Inflammatory macrophage treated with lipopolysaccharide for 1 hour (primary cell): ENCODE results near the gene COL13A1.

Experiments used
- DNase-seq, 2 donors: peaks; one replicate each; pipeline ENCODE4 v3.0.0-alpha.2; 2020 to 2022

The COL13A1 gene

DNA sequence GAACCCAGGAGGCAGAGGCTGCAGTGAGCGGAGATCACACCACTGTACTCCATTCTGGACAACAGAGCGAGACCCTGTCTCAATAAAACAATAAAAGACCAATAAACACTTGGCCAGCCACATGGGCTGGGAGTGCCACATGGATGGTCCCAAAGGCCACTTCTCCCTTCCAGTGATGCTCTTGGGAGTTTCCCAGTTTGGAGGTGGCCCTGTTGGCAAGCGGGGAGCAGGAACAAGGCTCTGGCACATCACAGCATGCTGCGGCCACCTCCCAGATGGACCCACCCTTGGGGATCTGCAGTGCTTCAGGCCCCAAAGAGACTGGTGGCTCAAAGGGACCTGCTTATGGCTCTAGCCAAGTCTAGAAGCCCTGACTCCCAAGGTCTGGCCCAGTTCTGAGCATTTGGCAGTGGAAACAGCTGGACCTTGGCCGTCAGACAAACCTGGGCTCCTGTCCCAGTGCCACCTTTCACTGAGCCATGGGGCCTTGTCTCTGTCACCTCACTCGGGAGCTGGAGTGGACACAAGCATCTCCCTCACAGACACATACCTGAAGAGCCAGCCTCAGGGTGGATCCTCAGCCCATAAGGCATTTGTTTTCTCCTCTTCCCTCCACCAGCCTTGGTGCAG lies 91.7 kb downstream of the COL13A1 start:
- no peak for DNase-seq

DNA sequence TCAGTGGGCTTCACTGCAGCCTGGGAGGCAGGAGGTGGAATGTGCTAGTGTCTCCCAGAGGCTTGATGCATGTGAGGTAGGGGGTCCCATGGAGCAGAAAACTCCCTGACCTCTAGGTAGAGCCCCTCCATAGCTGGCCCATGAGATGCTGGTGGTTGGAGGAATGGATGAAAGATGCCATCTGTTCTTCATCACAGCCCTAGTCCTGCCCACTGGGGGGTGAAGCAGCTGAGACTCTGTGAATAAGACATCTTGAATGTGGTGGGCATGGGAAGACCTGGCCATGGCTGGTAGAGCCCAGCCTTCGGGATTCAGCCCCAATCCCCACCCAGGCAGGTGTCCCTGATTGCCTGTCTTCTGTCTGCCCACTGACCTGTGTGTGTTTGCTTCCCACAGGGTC lies 92.5 kb downstream of the COL13A1 start:
- no peak for DNase-seq

DNA sequence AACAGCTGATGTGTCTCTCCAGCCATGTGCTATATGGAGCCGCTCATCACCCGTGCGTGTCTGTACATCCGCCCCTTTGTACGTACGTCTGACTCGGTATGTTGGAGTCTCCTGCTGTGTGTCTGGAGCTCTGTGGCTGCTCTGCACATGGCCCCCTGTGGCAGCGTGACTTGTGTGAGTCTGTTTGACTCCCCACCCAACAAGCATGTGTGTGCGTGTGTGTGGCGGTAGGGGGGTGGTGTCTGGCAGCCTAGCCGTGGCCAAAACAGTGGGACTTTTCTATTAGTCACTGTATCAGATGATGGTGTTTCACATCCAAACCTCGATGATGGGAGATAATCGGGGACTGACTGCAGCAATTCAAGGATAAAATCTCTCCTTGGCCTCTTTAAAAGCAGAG lies 94.1 kb downstream of the COL13A1 start:
- DNase-seq = no peak

DNA sequence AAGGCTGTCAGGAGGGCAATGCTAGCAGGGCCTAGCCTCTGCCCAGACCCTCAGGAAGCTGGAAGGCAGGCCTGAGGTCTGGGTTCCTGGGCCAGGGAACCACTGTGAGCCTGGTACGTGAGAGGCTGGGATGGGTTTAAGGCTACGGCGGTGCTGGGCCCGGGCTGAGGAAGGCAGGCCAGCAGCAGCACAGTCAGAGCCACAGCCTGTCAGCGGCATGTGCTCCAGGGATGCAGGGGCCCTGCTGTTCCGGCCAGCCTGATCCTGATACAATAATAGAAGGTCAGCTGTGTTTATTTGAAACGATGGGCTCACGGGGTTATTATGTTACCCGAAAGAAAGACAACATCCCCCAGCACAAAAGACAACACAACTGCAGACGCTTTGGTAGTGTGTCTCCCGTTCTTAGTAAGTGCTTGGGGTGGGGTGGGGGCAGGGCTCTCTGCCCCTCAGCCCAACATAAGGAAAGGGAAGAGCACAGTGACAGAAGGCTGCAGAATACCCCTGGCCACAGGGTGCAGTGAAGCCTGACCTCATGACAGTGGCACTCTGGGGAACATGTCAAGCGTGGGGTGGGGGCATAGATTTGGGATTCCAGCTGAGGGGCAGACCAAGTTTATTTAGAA lies 95.0 kb downstream of the COL13A1 start:
- no peak for DNase-seq

DNA sequence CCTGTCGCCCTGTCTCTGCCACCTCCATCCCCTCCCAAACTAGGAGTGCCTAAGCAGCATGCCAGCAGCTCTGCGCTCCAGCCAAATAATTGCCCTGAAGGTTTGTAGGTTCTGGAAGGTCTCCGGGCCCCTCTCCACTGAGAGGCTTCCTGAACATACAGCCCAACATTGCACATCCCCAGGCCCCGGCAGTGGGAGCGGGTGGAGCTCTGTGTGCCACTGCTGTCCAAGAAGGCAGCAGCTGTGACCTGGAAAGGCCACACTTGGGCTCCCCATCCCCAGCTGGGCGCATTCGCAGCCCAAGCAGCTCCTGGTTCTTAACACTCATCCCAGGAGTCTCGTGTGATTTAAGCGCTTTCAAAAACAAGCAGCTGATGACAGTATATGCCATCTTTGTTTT lies 95.7 kb downstream of the COL13A1 start:
- no peak for DNase-seq

DNA sequence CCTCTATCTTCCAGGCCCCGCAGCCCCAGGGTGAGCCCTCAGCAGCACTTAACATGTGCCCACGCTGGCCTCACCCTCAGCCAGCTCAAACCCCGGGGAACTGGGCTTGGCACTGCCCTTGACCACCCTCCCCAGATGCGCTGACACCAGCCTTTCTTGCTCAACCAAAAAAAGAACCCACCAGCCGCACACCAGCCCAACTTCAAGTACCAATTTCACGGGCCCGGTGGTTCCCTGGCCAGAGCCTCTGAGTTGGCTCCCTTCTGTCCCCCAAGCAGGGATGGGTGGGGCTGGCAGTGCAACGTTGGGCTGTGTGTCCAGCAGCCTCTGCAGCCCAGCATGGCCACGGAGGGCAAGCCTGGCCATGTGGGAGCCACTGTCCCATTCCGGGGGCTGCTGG lies 96.3 kb downstream of the COL13A1 start:
- no peak for DNase-seq

DNA sequence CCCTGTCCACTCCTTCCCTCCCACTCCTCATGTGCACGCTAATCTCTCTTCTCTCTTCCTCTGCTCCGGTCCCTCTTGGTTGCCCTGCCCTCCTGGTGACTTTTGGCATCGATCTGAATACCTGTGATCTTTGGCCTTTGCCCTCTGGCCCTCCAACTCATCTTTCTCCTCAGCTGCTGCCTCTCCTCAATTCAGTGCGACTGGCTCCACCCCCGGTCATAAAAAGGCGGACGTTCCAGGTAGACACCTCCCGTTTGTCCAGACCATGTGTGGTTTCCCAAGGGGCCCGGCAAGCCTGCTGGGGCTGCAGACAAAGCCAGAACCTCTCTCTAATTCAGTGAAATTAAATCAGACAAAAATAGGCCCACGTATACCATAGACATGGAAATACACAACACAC lies 96.8 kb downstream of the COL13A1 start:
- no peak for DNase-seq

DNA sequence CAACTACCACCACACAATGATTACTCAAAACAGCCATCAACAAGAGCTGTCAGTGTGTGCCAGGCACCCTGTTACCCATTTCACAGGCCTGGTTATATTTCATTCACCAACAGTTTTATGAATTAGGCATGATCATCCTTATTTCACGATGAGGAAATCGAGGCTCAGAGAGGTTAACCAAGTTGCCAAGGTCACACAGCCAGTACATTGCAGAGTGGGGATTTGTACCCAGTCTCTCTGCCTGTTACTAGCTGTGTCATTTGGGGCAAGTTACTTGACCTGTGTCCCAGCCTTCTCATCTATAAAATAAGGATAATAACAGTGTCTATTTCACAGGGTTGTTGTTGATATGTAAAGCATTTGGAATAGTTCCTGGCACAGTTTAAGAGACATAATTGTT lies 97.2 kb downstream of the COL13A1 start:
- DNase-seq = no peak

DNA sequence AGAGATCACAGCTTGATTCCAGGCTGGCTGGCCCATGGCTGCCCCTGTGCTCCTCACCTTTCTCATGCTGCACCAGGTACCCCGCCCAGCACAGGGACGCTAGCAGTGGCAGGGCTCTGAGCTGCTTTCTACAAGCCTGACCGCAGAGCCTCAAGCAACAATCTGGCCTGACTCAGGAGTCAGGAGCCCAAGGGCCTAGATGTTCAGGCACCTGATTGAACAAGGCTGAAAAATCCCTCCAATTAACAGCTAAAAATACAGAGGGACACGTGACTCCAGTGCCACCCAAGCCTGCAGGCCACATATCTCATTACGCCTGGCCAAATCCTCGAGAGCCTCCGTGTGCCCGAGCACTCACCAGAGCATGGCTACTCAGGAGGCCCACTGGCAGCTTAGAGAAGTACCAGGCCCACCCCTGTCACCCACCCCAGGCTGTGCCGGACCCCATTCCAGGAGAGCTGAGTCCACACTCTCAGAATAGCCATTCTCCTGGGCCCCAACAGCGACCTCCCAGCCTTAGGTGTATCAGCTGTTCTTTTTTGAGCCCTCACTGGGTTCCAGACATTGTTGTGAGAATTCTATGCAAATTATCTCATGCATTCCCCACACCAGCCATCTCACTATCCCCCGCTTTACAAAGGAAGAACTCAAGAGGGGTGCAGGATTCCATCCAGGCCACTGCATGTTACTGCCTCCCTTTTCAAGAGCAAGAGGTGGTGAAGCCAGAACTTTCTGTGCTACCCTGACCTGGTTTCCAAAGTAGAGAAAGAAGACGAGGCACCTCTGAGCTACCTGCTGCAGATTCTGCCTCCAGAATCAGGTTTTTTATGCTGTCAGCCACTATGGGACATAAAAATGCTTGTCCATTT lies 98.3 kb downstream of the COL13A1 start:
- DNase-seq = no peak

DNA sequence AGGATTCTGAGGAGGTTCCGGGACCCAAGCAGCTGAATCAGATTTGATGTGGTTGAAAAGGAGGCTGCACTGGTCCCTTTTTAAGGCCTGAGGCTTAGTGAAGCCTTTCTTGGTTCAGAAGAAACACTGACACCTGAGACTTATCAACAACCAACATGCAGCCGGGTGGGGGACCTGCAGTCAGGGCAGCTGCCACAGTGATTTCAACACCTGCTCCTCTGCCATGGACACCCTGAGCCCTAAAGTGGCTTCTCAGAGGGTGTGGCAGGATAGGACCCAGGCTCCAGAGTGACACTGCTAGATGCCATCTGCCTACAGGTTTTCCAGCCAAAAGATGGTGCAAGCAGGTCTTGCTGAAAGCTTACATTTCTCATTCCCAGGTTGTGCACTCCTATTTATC lies 99.3 kb downstream of the COL13A1 start:
- DNase-seq = no peak

DNA sequence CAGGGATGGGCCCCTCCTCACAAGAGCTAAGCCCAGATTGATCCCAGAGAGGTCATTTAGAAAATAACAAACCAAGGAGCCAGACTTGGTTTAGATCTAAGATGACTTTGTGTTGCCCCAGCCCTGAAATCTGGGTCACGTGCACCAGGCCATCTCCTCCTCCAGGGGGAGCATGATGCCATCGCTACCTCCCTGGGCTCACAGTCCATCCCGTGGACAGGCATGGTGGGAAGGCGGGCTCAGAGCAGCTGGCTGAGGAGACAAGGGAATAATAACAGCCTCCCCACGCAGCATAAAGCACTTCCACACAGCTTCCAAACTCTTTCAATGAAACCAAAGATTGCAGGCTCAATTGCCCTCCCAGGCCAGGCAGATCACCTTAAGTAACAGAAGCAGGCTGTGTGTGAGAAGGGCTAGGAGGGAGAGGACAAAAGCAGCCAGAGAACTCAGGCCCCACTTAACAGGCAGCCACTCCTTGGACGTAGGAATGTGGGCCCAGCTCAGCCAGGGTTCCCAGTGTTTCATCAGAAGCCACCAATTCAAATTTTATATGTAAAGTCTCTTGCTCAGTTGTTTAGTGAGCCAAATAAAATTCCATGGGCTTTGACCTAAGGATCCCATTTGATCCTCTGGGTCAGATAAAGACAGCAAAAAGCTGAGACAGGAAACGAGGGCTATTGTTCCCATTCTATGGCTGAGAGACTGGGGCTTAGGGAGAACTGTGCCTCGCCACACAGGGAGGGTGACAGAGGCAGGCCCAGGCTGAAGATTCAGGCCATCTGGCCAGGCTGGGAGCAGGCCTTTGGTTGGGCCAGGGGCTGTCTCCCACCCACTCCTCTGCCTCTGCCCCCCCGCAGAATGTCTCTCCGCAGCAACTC lies 100.2 kb downstream of the COL13A1 start:
- peak; percentile 10 to 42 for DNase-seq

DNA sequence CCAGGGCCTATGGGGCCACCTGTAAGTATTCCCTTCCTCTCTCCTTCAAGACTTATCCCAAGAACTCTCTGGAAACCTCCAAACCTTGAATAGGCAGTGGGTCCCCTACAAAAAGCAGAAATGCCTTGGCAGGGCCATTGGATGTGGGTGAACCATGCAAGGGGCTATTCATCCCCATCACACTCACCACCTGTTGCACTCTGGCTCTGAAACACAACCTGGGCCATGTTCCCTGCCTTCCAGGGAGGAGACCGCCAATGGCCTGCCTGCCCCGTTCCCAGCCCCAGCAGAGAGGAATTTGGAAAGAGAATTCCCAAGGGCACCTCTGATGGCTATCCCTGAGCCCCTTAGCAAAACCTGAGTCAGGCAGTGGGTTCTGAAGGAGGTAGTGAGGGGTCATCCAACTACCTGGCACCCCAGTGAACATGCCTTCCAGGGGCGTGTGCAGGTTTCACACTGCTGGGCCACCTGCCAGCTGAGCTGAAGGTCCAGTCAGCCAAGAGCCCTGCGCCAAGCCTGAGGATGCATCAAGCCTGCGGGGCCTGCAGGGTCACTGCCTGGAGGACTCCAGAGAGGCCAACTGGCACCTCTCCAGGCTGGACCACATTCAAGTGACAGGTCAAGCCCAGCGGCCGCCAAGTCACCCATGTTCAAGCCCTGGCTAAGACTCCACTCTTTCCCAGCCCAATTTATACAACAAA lies 101.3 kb downstream of the COL13A1 start:
- no peak for DNase-seq

DNA sequence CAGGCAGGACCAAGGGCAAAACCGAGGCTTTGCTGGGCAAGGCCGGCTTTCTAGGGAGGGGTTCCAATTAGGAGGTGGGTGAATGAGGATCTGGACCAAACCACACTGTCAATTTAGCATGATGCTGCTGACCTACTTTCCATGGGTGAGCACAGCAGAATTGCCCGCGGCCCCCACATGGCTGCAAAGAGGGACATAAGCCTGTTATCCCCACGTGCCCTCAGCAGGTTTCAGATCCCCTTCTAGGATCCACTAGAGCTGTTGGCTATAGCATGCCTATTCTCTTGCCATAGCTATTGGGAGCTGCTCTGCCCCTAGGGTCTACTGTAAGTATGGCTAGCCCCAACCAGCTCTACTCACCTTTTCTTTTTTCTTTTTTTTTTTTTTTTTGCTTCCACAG lies 102.8 kb downstream of the COL13A1 start:
- DNase-seq = no peak

DNA sequence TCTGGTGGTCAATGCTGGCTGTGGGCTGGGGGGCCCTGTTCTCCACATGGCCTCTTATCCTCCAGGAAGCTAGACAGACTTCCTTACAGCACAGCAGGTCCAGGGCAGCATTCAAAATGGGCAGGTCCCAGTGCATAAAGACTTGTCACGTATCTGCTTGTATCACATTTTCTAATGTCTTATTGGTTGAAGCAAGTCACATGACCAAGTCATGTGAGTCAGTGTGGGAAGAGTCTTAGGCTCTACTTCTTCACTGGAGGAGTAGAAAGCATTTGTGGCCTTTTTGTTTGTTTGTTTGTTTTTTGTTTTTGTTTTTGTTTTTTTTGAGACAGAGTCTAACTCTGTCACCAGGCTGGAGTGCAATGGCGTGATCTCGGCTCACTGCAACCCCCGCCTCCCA lies 104.7 kb downstream of the COL13A1 start:
- DNase-seq = no peak

DNA sequence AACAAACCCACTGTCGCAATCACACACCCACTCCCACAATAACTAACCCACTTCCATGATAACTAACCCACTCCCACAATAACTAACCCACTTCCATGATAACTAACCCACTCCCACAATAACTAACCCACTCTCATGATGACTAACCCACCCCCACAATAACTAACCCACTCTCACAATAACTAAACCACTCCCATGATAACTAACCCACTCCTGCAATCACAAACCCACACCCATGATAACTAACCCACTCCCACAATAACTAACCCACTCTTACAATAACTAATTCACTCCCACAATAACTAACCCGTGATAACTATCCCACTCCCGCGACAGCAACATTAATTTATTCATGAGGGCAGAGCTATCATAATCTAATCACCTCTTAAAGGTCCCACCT lies 105.8 kb downstream of the COL13A1 start:
- DNase-seq = no peak

DNA sequence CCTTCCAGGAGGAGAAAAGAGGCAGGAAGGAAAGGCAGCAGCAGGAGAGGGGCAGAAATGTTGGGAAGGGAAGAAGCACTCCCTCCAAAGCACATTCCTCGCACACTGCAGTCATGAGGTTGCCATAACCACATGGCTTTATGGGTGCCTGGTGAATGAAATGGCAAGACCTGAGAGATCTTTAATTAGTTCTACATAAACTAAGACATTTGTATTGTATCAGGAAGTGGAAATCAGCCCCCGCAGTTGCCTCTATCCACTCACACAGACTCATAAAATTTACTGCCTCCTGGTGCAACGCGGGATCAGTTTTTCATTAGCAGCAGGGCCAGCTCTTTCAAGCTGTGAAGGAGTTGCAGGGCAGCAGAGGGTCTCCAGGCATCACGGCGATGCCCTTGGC lies 106.4 kb downstream of the COL13A1 start:
- no peak for DNase-seq

DNA sequence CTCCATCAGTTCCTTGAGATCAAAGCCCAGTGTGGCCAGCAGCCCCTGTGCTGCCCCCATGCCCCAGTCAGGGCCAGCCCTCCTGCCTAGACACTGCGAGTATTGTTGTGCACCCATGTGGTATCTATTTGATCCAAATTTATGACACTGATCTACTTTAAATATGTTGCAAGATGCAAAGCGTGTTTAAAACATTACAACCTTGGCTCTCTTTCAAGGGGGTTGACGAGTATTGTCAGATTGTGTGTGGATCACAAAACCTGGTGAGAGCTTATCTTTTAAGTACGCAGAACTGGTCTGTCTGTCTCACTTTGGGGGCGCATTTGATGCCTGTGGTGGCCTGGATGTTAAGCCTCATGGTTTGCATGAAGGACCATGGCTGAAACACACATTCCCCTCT lies 108.9 kb downstream of the COL13A1 start:
- no peak for DNase-seq

DNA sequence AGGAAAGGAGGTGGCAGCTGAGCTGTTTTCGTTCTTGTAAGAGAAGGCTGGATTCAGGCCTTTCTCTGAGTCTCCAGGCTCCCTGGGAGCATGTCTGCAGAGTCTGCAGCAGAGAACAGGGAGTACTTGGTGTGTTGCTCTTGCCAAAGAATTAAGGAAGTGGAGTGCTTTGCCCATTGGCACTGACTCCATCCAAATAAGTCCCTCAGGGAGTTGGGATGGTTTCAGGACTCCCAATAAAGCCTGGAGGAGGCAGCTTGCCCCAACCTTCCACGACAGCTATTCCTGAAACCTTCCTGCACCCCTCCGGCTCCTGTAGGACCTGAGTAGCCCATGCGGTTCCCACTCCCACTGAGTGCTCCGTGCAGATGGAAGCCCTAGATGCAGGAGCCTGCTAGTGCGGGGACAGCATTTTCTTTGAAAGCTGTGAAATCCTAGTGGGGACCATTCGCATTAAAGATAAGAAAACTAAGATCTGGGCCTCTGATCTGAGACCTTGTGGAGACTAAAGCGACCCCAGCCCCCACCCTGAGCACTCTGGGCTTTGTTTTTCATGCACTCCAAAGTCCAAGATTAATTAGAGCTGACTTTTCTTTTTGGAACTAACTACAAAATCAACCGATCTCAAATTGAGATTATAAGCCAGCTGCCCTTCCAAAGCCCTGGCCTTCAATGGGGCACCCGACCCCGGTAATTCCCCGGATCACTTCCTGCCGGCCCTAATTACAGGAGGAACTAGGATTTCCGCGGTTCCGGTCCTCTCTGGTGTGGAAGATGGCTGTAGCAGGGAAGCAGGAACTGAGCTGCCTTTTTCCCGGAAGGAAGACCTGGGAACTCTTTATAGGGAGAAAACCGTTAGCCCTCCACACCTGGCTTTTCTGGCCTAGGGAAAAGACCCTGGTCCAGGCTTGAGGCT lies 110.2 kb downstream of the COL13A1 start:
- no peak for DNase-seq

DNA sequence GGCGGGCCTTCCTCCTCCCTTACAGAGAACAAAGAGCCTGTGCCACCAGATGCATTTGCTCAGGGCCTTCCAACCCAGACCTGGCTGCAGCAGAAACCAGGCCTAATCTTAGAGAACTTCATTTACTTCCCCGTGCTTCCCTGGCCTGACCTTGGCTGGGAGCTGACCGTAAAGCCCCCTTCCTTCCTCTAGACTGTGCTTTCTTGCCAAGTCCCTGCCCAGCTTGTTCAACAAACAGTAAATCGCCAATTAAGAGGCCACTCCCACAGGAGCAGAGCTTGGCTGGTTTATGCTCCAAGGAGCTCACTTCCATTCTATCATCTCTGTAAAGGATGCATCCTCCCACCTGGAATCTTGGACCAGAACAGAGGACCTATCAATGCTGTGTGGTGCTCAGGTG lies 110.9 kb downstream of the COL13A1 start:
- no peak for DNase-seq

DNA sequence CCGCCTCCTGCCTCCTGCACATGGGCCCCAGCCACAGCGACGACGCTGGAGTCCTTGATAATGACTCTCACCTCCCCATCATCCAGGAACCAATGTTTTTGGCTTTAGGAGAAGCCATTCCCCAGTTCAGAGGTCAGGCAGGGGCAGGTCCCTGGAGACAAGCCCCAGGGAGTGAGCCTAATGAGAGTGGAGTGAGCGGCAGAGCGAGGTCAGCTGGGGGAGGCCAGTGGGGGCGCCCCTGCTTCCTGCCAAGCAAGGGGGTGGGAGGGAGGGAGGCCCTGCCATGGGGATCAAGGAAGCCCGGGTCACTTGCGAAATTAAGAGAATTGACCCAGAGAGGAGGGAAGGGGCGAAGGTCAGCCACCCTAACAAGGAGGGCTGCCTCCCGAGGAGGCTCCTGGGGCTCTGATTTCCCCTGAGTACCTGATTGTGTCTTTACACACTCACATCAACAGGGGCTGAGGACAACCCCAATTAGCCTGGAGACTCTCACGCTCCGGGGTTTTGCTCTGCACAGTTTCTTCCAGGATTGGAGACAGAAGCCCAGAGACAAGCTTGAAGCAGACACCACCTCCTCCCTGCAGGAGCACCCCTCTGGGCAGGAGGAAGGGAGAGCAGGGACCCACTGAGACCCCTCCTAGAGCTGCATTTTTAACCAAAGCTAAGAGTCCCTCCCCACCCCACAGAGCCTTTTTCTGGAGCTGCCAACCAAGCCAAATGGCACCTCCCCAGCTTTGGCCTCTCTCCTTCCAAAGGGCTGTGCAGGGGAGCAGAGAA lies 112.1 kb downstream of the COL13A1 start:
- no peak for DNase-seq
